ENCODE measurements around the gene RCC2. TPM values are rescaled to one million over a fixed set of nuclear protein-coding genes. Genes with fewer than 3 reads are reported as not detected.

The RCC2 gene
- total RNA-seq, 1 experiment from 2014 or later = 94.5 TPM

- Histone ChIP-seq H3K9me3 (ENCODE audit: low read length) (no peaks in the 10 kb centered on the region), H3K4me2 (ENCODE audit: low read depth, low read length, poor library complexity, severe bottlenecking) (no peak overlapping the region), H3K4me3 (ENCODE audit: low read length) (no peak overlapping the region), H3K4me1 (ENCODE audit: low read length) (no peaks in the 10 kb centered on the region), H4K20me1 (ENCODE audit: insufficient read depth, low read depth, low read length) (no peaks in the 10 kb centered on the region), H3K9ac (ENCODE audit: low read length) (no peak overlapping the region), H3K27me3 (ENCODE audit: low read length) (no peaks in the 10 kb centered on the region), H2AFZ (ENCODE audit: low read length) (no peak overlapping the region), H3K79me2 (ENCODE audit: low read length) (no peaks in the 10 kb centered on the region), H3K27ac (ENCODE audit: low read length) (no peak overlapping the region), H3K36me3 (ENCODE audit: insufficient read depth, low read length) (no peaks in the 10 kb centered on the region), H3K9me2 (replicated peaks; ENCODE audit: insufficient read depth, low read length) (no peaks in the 10 kb centered on the region)
- DNase-seq = peak; percentile 51
Observed at GRCh38 chr1:17370618-17371017, 68.9 kb downstream of the RCC2 start.

GRCh38 chr1:17369466-17369865, 70.0 kb downstream of the RCC2 start:
- Histone ChIP-seq H3K9me2 (replicated peaks; ENCODE audit: insufficient read depth, low read length) (no peaks in the 10 kb centered on the region), H3K27me3 (ENCODE audit: low read length) (no peaks in the 10 kb centered on the region), H3K9me3 (ENCODE audit: low read length) (no peaks in the 10 kb centered on the region), H3K36me3 (ENCODE audit: insufficient read depth, low read length) (no peaks in the 10 kb centered on the region), H3K9ac (ENCODE audit: low read length) (no peak overlapping the region), H3K27ac (ENCODE audit: low read length) (no peak overlapping the region), H3K4me3 (ENCODE audit: low read length) (no peak overlapping the region), H4K20me1 (ENCODE audit: insufficient read depth, low read depth, low read length) (no peaks in the 10 kb centered on the region), H3K79me2 (ENCODE audit: low read length) (no peaks in the 10 kb centered on the region), H2AFZ (ENCODE audit: low read length) (no peak overlapping the region), H3K4me2 (ENCODE audit: low read depth, low read length, poor library complexity, severe bottlenecking) (no peak overlapping the region), H3K4me1 (ENCODE audit: low read length) (no peaks in the 10 kb centered on the region)
- no peak for DNase-seq

GRCh38 chr1:17365293-17365692, 74.2 kb downstream of the RCC2 start:
- DNase-seq = no peak
- Histone ChIP-seq H3K79me2 (ENCODE audit: low read length) (no peaks in the 10 kb centered on the region), H3K27me3 (ENCODE audit: low read length) (no peaks in the 10 kb centered on the region), H2AFZ (ENCODE audit: low read length) (no peak overlapping the region), H3K9ac (ENCODE audit: low read length) (no peak overlapping the region), H3K36me3 (ENCODE audit: insufficient read depth, low read length) (no peaks in the 10 kb centered on the region), H4K20me1 (ENCODE audit: insufficient read depth, low read depth, low read length) (no peaks in the 10 kb centered on the region), H3K9me2 (replicated peaks; ENCODE audit: insufficient read depth, low read length) (no peaks in the 10 kb centered on the region), H3K4me2 (ENCODE audit: low read depth, low read length, poor library complexity, severe bottlenecking) (no peak overlapping the region), H3K4me3 (ENCODE audit: low read length) (no peak overlapping the region), H3K27ac (ENCODE audit: low read length) (no peak overlapping the region), H3K4me1 (ENCODE audit: low read length) (no peaks in the 10 kb centered on the region), H3K9me3 (ENCODE audit: low read length) (no peaks in the 10 kb centered on the region)

GRCh38 chr1:17363771-17364170, 75.7 kb downstream of the RCC2 start:
- no peak overlapping the region for H3K9ac ChIP-seq (ENCODE audit: low read length)
- no peak overlapping the region for H3K4me2 ChIP-seq (ENCODE audit: low read depth, low read length, poor library complexity, severe bottlenecking)
- no peaks in the 10 kb centered on the region for H3K4me1 ChIP-seq (ENCODE audit: low read length)
- H3K79me2 ChIP-seq (ENCODE audit: low read length) = no peaks in the 10 kb centered on the region
- no peak overlapping the region for H2AFZ ChIP-seq (ENCODE audit: low read length)
- no peaks in the 10 kb centered on the region for H3K9me3 ChIP-seq (ENCODE audit: low read length)
- DNase-seq = no peak
- no peak overlapping the region for H3K4me3 ChIP-seq (ENCODE audit: low read length)
- no peak overlapping the region for H3K27ac ChIP-seq (ENCODE audit: low read length)
- no peaks in the 10 kb centered on the region for H3K36me3 ChIP-seq (ENCODE audit: insufficient read depth, low read length)
- no peaks in the 10 kb centered on the region for H3K27me3 ChIP-seq (ENCODE audit: low read length)
- no peaks in the 10 kb centered on the region for H3K9me2 ChIP-seq (replicated peaks; ENCODE audit: insufficient read depth, low read length)
- no peaks in the 10 kb centered on the region for H4K20me1 ChIP-seq (ENCODE audit: insufficient read depth, low read depth, low read length)

- Histone ChIP-seq H2AFZ (ENCODE audit: low read length) (no peak overlapping the region), H3K36me3 (ENCODE audit: insufficient read depth, low read length) (no peaks in the 10 kb centered on the region), H3K79me2 (ENCODE audit: low read length) (no peaks in the 10 kb centered on the region), H3K9me3 (ENCODE audit: low read length) (no peaks in the 10 kb centered on the region), H3K9me2 (replicated peaks; ENCODE audit: insufficient read depth, low read length) (no peaks in the 10 kb centered on the region), H3K4me3 (ENCODE audit: low read length) (no peak overlapping the region), H3K4me1 (ENCODE audit: low read length) (no peaks in the 10 kb centered on the region), H4K20me1 (ENCODE audit: insufficient read depth, low read depth, low read length) (no peaks in the 10 kb centered on the region), H3K27me3 (ENCODE audit: low read length) (no peaks in the 10 kb centered on the region), H3K9ac (ENCODE audit: low read length) (no peak overlapping the region), H3K4me2 (ENCODE audit: low read depth, low read length, poor library complexity, severe bottlenecking) (no peak overlapping the region), H3K27ac (ENCODE audit: low read length) (no peak overlapping the region)
- no peak for DNase-seq
Observed at GRCh38 chr1:17363351-17363750, 76.1 kb downstream of the RCC2 start.

- Histone ChIP-seq H3K27me3 (ENCODE audit: low read length) (no peaks in the 10 kb centered on the region), H3K27ac (ENCODE audit: low read length) (no peak overlapping the region), H3K9ac (ENCODE audit: low read length) (no peak overlapping the region), H3K4me1 (ENCODE audit: low read length) (no peaks in the 10 kb centered on the region), H3K36me3 (ENCODE audit: insufficient read depth, low read length) (no peaks in the 10 kb centered on the region), H3K9me2 (replicated peaks; ENCODE audit: insufficient read depth, low read length) (no peaks in the 10 kb centered on the region), H4K20me1 (ENCODE audit: insufficient read depth, low read depth, low read length) (no peaks in the 10 kb centered on the region), H3K79me2 (ENCODE audit: low read length) (no peaks in the 10 kb centered on the region), H3K4me3 (ENCODE audit: low read length) (no peak overlapping the region), H3K9me3 (ENCODE audit: low read length) (no peaks in the 10 kb centered on the region), H3K4me2 (ENCODE audit: low read depth, low read length, poor library complexity, severe bottlenecking) (no peak overlapping the region), H2AFZ (ENCODE audit: low read length) (no peak overlapping the region)
- no peak for DNase-seq
Observed at GRCh38 chr1:17361687-17362086, 77.8 kb downstream of the RCC2 start.

GRCh38 chr1:17360272-17360956, 79.1 kb downstream of the RCC2 start:
- no peak overlapping the region for H3K4me3 ChIP-seq (ENCODE audit: low read length)
- no peaks in the 10 kb centered on the region for H3K9me3 ChIP-seq (ENCODE audit: low read length)
- H3K79me2 ChIP-seq (ENCODE audit: low read length) = no peaks in the 10 kb centered on the region
- no peak for DNase-seq
- H3K4me2 ChIP-seq (ENCODE audit: low read depth, low read length, poor library complexity, severe bottlenecking) = no peak overlapping the region
- no peaks in the 10 kb centered on the region for H3K27me3 ChIP-seq (ENCODE audit: low read length)
- no peaks in the 10 kb centered on the region for H3K9me2 ChIP-seq (replicated peaks; ENCODE audit: insufficient read depth, low read length)
- H3K9ac ChIP-seq (ENCODE audit: low read length) = no peak overlapping the region
- H3K36me3 ChIP-seq (ENCODE audit: insufficient read depth, low read length) = no peaks in the 10 kb centered on the region
- no peaks in the 10 kb centered on the region for H3K4me1 ChIP-seq (ENCODE audit: low read length)
- no peak overlapping the region for H2AFZ ChIP-seq (ENCODE audit: low read length)
- H3K27ac ChIP-seq (ENCODE audit: low read length) = no peak overlapping the region
- no peaks in the 10 kb centered on the region for H4K20me1 ChIP-seq (ENCODE audit: insufficient read depth, low read depth, low read length)

- H3K4me1 ChIP-seq (ENCODE audit: low read length) = no peaks in the 10 kb centered on the region
- no peaks in the 10 kb centered on the region for H3K36me3 ChIP-seq (ENCODE audit: insufficient read depth, low read length)
- H3K9me2 ChIP-seq (replicated peaks; ENCODE audit: insufficient read depth, low read length) = no peaks in the 10 kb centered on the region
- no peak for DNase-seq
- H3K9me3 ChIP-seq (ENCODE audit: low read length) = no peaks in the 10 kb centered on the region
- no peak overlapping the region for H3K4me3 ChIP-seq (ENCODE audit: low read length)
- H3K4me2 ChIP-seq (ENCODE audit: low read depth, low read length, poor library complexity, severe bottlenecking) = no peak overlapping the region
- no peaks in the 10 kb centered on the region for H4K20me1 ChIP-seq (ENCODE audit: insufficient read depth, low read depth, low read length)
- no peaks in the 10 kb centered on the region for H3K79me2 ChIP-seq (ENCODE audit: low read length)
- H3K27ac ChIP-seq (ENCODE audit: low read length) = no peak overlapping the region
- H3K27me3 ChIP-seq (ENCODE audit: low read length) = no peaks in the 10 kb centered on the region
- H3K9ac ChIP-seq (ENCODE audit: low read length) = no peak overlapping the region
- H2AFZ ChIP-seq (ENCODE audit: low read length) = no peak overlapping the region
Observed at GRCh38 chr1:17359808-17360207, 79.7 kb downstream of the RCC2 start.

Data from Karpas-422 (cell line).